ENCODE results near the gene KRTAP10-6. TPM values are rescaled to one million over a fixed set of nuclear protein-coding genes. Genes with fewer than 3 reads are reported as not detected.
"Not testable (repeated sequence)": the region's sequence is repeated elsewhere in the genome, so short reads cannot be mapped to it uniquely, and the experiment has no call there.

KRTAP10-6 gene, protein sequence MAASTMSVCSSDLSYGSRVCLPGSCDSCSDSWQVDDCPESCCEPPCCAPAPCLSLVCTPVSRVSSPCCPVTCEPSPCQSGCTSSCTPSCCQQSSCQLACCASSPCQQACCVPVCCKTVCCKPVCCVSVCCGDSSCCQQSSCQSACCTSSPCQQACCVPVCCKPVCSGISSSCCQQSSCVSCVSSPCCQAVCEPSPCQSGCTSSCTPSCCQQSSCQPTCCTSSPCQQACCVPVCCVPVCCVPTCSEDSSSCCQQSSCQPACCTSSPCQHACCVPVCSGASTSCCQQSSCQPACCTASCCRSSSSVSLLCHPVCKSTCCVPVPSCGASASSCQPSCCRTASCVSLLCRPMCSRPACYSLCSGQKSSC
- polyA plus RNA-seq = not detected

DNA sequence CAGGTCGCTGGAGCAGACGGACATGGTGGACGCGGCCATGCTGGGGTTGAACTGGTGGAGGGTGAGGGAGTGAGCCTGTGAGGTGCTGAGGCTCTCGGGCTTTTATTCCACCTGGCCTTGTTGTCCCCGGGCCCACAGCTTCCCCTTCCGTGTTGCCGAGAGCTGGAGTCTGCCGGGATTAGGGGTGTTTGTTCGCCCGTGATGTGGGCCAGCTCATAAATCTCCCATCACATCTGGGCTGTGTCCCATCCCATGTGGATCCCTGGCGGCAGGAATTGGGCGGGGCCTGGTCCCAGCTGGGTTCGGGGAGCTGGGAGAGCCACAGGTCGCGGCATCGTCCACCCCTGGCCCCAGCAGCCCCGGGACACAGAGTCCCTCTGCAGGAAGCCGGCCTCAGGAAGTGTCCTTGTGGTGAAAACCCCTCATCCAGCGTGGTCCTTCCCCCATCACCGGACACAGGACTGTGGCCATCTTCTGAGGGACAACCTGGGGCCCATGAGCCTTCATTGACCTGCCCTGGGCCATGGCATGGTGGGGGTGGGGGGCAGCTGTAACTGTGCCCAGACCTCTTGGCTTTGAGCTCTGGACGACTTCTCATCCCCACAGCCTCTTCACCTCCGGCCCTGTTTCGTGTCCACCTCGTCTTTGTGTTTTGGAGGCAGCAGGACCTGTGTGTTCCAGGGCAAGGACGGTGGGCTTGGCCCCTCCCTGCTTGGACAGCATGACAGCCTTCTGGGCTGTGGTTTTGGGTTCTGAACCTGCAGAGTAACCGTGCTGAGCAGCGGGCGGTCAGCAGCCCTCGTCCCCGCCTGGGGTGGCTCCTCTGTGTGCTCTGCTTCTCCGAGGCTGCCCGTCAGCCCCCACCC, at the start of gene KRTAP10-6:
Gene KRTAP10-6 (minus strand): TSS at position 60 of the 866 bp plus-strand sequence. CDS start 21 bp downstream, at position 39.
- no peaks in the 10 kb centered on the region for H3K36me3 ChIP-seq (ENCODE audit: control insufficient read depth in 2 of 2, insufficient read depth in 2 of 2, low read length in 1 of 2)
- H3K27ac ChIP-seq (ENCODE audit: low read depth in 2 of 2, low read length in 1 of 2) = no peak within 1 kb of the TSS
- H3K4me3 ChIP-seq (ENCODE audit: low read depth in 1 of 2, low read length in 2 of 2) = no peak within 1 kb of the TSS
- no peaks in the 10 kb centered on the region for H3K27me3 ChIP-seq (ENCODE audit: control insufficient read depth in 1 of 2, insufficient read depth in 2 of 2, low read length in 2 of 2)
- H3K9me3 ChIP-seq (ENCODE audit: control insufficient read depth in 2 of 2, insufficient read depth in 1 of 2, low read depth in 1 of 2, low read length in 1 of 2) = no peaks in the 10 kb centered on the region
- peaks cover 0 to 9% of the 10 kb centered on the region in 2 donors for H3K4me1 ChIP-seq (ENCODE audit: control insufficient read depth in 2 of 2, insufficient read depth in 2 of 2, low read length in 1 of 2)
- WGBS, 2 donors = 53 to 60% methylated on average over 31 to 33 of the region's 33 CpGs

DNA sequence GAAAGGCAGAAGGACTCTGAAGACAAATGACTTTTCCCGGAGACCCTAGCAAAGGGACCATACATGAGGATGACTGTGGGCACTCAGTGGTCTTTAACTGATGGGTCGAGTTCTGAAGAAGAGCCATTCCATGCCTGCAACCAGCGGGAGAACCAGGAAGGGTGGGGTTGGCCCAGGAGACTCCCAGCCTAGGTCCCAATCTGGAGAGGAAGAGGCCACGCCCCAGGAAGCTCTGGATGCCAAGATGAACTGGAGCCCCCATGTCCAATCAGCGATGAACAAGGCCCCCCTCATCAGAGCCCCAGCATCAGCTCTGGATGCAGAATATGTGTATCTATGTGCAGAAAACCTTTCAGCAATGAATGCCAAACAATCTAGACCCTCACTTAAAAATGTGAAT, 48.5 kb upstream of the KRTAP10-6 start:
- Histone ChIP-seq H3K36me3 (ENCODE audit: control insufficient read depth in 2 of 2, insufficient read depth in 2 of 2, low read length in 1 of 2) (no peaks in the 10 kb centered on the region), H3K9me3 (ENCODE audit: control insufficient read depth in 2 of 2, insufficient read depth in 1 of 2, low read depth in 1 of 2, low read length in 1 of 2) (peaks cover 0 to 7% of the 10 kb centered on the region in 2 donors), H3K4me3 (ENCODE audit: low read depth in 1 of 2, low read length in 2 of 2) (no peak overlapping the region), H3K4me1 (ENCODE audit: control insufficient read depth in 2 of 2, insufficient read depth in 2 of 2, low read length in 1 of 2) (no peaks in the 10 kb centered on the region), H3K27me3 (ENCODE audit: control insufficient read depth in 1 of 2, insufficient read depth in 2 of 2, low read length in 2 of 2) (peaks cover 0 to 5% of the 10 kb centered on the region in 2 donors), H3K27ac (ENCODE audit: low read depth in 2 of 2, low read length in 1 of 2) (no peak overlapping the region)
- 80 to 88% methylated on average over 5 of the region's 5 CpGs for WGBS, 2 donors

DNA sequence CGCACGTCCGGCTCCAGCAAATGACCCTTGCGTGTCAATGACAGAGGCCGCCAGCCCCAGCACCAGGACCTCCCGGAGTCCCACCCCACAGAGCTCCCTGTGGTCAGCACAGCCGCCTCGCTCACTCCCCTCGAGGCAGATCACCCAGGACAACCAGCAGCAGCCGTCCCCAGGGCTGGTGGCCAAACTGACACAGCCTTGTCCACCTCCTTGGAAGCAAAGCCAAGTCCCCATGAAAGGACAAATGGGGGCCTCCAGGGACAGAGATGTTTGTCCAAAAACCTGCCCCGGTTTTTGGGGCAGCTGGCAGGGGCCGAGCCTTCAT, 47.0 kb upstream of the KRTAP10-6 start:
- Histone ChIP-seq H3K9me3 (ENCODE audit: control insufficient read depth in 2 of 2, insufficient read depth in 1 of 2, low read depth in 1 of 2, low read length in 1 of 2) (peaks cover 0 to 7% of the 10 kb centered on the region in 2 donors), H3K27ac (ENCODE audit: low read depth in 2 of 2, low read length in 1 of 2) (no peak overlapping the region), H3K27me3 (ENCODE audit: control insufficient read depth in 1 of 2, insufficient read depth in 2 of 2, low read length in 2 of 2) (peaks cover 0 to 5% of the 10 kb centered on the region in 2 donors), H3K4me1 (ENCODE audit: control insufficient read depth in 2 of 2, insufficient read depth in 2 of 2, low read length in 1 of 2) (no peaks in the 10 kb centered on the region), H3K4me3 (ENCODE audit: low read depth in 1 of 2, low read length in 2 of 2) (no peak overlapping the region), H3K36me3 (ENCODE audit: control insufficient read depth in 2 of 2, insufficient read depth in 2 of 2, low read length in 1 of 2) (no peaks in the 10 kb centered on the region)
- WGBS, 2 donors = 76 to 85% methylated on average over 12 of the region's 12 CpGs

DNA sequence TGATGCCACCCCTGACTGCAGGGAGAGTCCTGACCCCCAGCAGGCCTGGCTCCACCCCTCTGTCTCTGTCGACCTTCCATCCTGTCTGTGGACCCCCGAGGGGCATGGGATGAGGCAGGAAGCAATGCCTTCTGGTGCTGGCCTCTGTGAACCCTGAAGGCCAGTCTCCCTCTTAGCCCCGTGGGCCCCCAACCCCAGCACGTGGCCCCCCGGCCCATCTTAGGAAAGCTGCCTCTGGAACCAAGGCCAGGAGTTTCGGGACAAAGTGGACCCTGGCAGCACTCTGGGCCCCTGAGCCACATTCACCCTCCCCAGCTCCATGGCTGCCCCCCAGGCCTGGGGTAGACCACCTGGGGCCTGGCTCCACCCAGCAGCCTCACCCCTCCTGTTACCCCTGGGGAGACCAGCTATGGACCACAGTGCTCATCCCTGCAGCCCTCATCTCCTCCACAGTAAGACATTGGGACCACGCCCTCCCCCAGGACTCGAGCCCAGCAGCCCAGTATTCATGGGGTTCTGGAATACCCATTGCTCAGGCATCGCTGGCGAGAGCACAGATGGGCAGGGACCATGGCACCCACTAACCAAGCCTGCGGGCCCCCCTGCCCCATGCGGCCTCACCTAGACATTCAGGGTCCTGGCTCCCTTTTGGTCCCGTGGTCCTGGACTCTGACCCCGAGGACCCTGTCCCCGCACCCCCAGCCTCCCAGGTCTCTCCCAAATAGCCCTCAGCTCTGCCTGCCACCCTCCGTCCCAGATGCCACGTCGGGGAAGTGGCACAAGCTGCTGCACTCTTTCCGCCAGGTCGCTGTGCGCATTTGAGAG, 46.4 kb upstream of the KRTAP10-6 start:
- not testable (repeated sequence) for H3K4me1 ChIP-seq (ENCODE audit: control insufficient read depth in 2 of 2, insufficient read depth in 2 of 2, low read length in 1 of 2); H3K9me3 ChIP-seq (ENCODE audit: control insufficient read depth in 2 of 2, insufficient read depth in 1 of 2, low read depth in 1 of 2, low read length in 1 of 2); H3K27me3 ChIP-seq (ENCODE audit: control insufficient read depth in 1 of 2, insufficient read depth in 2 of 2, low read length in 2 of 2); H3K27ac ChIP-seq (ENCODE audit: low read depth in 2 of 2, low read length in 1 of 2); H3K4me3 ChIP-seq (ENCODE audit: low read depth in 1 of 2, low read length in 2 of 2); H3K36me3 ChIP-seq (ENCODE audit: control insufficient read depth in 2 of 2, insufficient read depth in 2 of 2, low read length in 1 of 2)
- 79 to 84% methylated on average over 17 to 21 of the region's 21 CpGs for WGBS, 2 donors

DNA sequence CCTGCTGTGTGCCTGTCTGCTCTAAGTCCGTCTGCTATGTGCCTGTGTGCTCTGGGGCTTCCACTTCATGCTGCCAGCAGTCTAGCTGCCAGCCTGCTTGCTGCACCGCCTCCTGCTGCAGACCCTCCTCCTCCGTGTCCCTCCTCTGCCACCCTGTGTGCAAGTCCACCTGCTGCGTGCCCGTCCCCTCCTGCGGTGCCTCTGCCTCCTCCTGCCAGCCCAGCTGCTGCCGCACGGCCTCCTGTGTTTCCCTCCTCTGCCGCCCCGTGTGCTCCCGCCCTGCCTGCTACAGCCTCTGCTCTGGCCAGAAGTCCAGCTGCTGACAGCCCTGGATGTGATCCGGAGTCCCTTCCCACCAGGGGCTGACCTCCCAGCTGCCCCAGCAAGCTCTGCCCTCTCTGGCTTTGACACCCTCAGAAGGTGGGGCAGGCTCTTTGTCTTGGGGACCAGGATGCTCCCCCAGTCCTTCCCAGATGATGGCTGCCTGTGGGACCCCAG, 45.6 kb upstream of the KRTAP10-6 start:
- WGBS, 2 donors = 64 to 65% methylated on average over 8 to 12 of the region's 12 CpGs
- H3K36me3 ChIP-seq (ENCODE audit: control insufficient read depth in 2 of 2, insufficient read depth in 2 of 2, low read length in 1 of 2) = not testable (repeated sequence)

DNA sequence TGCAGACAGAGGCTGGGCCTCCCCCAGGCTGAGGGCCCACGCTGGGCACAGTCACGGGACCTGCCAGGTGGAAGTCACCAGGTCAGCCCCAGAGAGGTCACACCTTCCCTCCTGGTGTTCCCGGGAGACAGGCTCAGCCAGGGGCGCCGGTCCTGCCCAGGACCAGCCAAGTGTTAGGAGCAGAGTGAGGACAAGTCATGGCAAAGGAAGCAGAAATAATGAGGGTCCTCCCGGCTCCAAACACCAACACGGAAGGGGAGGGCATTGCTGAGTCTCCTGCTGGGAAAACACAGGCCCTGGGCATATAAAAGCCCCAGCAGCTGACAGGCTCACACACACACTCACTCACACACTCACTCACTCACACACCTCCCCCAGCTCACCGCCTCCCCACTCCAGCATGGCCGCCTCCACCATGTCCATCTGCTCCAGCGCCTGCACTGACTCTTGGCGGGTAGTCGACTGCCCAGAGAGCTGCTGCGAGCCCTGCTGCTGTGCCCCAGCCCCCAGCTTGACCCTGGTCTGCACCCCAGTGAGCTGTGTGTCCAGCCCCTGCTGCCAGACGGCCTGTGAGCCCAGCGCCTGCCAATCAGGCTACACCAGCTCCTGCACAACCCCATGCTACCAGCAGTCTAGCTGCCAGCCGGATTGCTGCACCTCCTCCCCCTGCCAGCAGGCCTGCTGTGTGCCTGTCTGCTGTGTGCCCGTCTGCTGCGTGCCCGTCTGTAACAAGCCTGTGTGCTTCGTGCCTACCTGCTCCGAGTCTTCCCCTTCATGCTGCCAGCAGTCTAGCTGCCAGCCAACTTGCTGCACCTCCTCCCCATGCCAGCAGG, 44.9 kb upstream of the KRTAP10-6 start, which contains the start of gene KRTAP10-10:
Gene KRTAP10-10 (plus strand): TSS at position 339 of the 833 bp plus-strand sequence. CDS start 62 bp downstream, at position 401.
- no peak within 1 kb of the TSS for H3K4me3 ChIP-seq (ENCODE audit: low read depth in 1 of 2, low read length in 2 of 2)
- H3K27me3 ChIP-seq (ENCODE audit: control insufficient read depth in 1 of 2, insufficient read depth in 2 of 2, low read length in 2 of 2) = peaks cover 0 to 5% of the 10 kb centered on the region in 2 donors
- WGBS, 2 donors = 49 to 50% methylated on average over 17 to 21 of the region's 21 CpGs

More for the DNA sequence above, 45.6 kb upstream of the KRTAP10-6 start:
- H3K4me1 ChIP-seq (ENCODE audit: control insufficient read depth in 2 of 2, insufficient read depth in 2 of 2, low read length in 1 of 2); H3K4me3 ChIP-seq (ENCODE audit: low read depth in 1 of 2, low read length in 2 of 2); H3K27ac ChIP-seq (ENCODE audit: low read depth in 2 of 2, low read length in 1 of 2); H3K27me3 ChIP-seq (ENCODE audit: control insufficient read depth in 1 of 2, insufficient read depth in 2 of 2, low read length in 2 of 2); H3K9me3 ChIP-seq (ENCODE audit: control insufficient read depth in 2 of 2, insufficient read depth in 1 of 2, low read depth in 1 of 2, low read length in 1 of 2): not testable (repeated sequence)

DNA sequence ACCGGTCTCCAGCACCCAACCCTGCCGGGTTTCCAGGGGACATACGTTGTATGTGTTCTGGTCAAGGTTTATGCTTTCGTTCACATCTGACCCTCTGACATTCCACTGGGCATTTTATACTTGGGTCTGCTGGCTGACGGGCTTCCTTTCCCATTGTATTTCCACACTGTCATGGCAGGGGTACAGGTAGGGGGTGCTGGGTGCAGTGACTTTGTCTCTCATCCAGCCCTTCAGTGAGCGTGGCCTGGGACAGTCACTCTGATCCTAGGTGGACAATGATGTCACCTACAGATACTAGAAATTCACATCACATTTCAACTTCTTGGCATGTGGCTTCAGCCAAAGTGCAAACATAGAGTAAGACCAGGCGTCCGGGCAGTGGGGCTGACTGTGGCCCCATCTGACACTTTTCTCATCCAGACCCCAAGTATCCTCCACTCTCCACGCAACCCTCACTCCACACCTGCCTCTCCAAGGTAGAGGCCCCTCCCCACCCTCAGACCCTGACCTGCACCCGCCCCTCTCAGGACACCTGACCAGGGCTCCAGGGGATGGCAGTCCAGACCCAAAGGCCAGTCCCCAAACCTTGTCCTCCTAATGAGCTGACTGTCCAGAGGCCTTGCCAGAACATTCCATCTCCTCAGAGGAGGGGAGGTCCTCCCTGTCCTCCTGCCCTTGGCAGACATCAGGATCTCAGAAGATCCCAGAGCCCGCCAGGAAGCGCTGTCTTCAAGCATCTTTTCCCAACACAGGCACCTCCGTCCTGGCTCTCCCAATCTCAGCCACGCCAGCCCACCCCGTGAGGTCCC, 44.1 kb upstream of the KRTAP10-6 start:
- H3K9me3 ChIP-seq (ENCODE audit: control insufficient read depth in 2 of 2, insufficient read depth in 1 of 2, low read depth in 1 of 2, low read length in 1 of 2) = no peaks in the 10 kb centered on the region
- H3K27me3 ChIP-seq (ENCODE audit: control insufficient read depth in 1 of 2, insufficient read depth in 2 of 2, low read length in 2 of 2) = peaks cover 0 to 5% of the 10 kb centered on the region in 2 donors
- 76 to 84% methylated on average over 15 of the region's 15 CpGs for WGBS, 2 donors
- H3K4me3 ChIP-seq (ENCODE audit: low read depth in 1 of 2, low read length in 2 of 2) = no peak overlapping the region
- H3K27ac ChIP-seq (ENCODE audit: low read depth in 2 of 2, low read length in 1 of 2) = no peak overlapping the region
- H3K36me3 ChIP-seq (ENCODE audit: control insufficient read depth in 2 of 2, insufficient read depth in 2 of 2, low read length in 1 of 2) = no peaks in the 10 kb centered on the region
- no peaks in the 10 kb centered on the region for H3K4me1 ChIP-seq (ENCODE audit: control insufficient read depth in 2 of 2, insufficient read depth in 2 of 2, low read length in 1 of 2)

More for the DNA sequence above, 44.9 kb upstream of the KRTAP10-6 start, which contains the start of gene KRTAP10-10:
- Histone ChIP-seq H3K9me3 (ENCODE audit: control insufficient read depth in 2 of 2, insufficient read depth in 1 of 2, low read depth in 1 of 2, low read length in 1 of 2) (no peaks in the 10 kb centered on the region), H3K4me1 (ENCODE audit: control insufficient read depth in 2 of 2, insufficient read depth in 2 of 2, low read length in 1 of 2) (no peaks in the 10 kb centered on the region), H3K36me3 (ENCODE audit: control insufficient read depth in 2 of 2, insufficient read depth in 2 of 2, low read length in 1 of 2) (no peaks in the 10 kb centered on the region), H3K27ac (ENCODE audit: low read depth in 2 of 2, low read length in 1 of 2) (no peak within 1 kb of the TSS)

DNA sequence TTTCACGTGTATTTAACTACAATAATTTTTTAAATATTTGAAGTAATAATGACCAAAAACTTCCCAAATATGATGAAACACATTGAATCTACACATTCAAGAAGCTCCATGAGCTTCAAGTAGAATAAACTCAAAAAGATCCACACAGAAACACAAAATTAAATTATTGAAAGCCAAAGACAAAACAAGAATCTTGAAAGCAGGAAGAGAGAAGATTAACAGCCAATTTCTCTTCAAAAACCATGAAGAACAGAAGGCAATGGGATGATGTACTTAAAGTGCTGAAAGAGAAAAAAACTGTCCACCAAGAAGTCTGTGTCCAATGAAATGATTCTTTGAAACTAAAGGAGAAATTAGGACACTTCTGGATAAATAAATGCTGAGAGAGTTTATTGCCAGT, 39.8 kb upstream of the KRTAP10-6 start:
- Histone ChIP-seq H3K27me3 (ENCODE audit: control insufficient read depth in 1 of 2, insufficient read depth in 2 of 2, low read length in 2 of 2) (peaks cover 0 to 5% of the 10 kb centered on the region in 2 donors), H3K4me3 (ENCODE audit: low read depth in 1 of 2, low read length in 2 of 2) (no peak overlapping the region), H3K9me3 (ENCODE audit: control insufficient read depth in 2 of 2, insufficient read depth in 1 of 2, low read depth in 1 of 2, low read length in 1 of 2) (peaks cover 0 to 3% of the 10 kb centered on the region in 2 donors), H3K27ac (ENCODE audit: low read depth in 2 of 2, low read length in 1 of 2) (no peak overlapping the region), H3K36me3 (ENCODE audit: control insufficient read depth in 2 of 2, insufficient read depth in 2 of 2, low read length in 1 of 2) (no peaks in the 10 kb centered on the region), H3K4me1 (ENCODE audit: control insufficient read depth in 2 of 2, insufficient read depth in 2 of 2, low read length in 1 of 2) (peaks cover 0 to 2% of the 10 kb centered on the region in 2 donors)
- 88 to 89% methylated on average over 1 of the region's 1 CpG for WGBS, 2 donors

All from esophagus (tissue), 2 donors.